ENCODE results near the gene MSS51. TPM values are rescaled to one million over a fixed set of nuclear protein-coding genes. Genes with fewer than 3 reads are reported as not detected.

Gene MSS51
- total and polyA plus RNA-seq, 4 donors = 0.08 to 1.6 (median 0.94) TPM

DNA sequence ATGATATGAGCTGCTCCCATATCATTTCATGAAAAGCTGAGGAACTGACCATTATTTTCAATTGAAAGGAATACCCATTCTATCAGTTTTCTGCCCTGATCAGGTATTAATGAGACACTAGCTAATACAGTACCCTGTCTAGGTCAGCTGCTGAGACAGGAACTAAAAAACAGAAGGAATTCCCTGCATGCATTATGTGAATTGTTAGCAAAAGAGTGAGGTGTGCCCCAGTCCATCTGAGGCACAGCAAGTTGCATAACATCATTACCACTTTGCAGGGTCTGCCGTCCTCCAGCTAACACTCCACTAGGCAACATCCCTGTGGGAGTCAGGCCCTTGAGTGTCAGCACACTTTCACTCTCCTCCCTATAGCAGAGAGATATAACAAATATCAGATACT is 11.1 kb upstream of the MSS51 start (continued):
- TF ChIP-seq, protein P1, sequence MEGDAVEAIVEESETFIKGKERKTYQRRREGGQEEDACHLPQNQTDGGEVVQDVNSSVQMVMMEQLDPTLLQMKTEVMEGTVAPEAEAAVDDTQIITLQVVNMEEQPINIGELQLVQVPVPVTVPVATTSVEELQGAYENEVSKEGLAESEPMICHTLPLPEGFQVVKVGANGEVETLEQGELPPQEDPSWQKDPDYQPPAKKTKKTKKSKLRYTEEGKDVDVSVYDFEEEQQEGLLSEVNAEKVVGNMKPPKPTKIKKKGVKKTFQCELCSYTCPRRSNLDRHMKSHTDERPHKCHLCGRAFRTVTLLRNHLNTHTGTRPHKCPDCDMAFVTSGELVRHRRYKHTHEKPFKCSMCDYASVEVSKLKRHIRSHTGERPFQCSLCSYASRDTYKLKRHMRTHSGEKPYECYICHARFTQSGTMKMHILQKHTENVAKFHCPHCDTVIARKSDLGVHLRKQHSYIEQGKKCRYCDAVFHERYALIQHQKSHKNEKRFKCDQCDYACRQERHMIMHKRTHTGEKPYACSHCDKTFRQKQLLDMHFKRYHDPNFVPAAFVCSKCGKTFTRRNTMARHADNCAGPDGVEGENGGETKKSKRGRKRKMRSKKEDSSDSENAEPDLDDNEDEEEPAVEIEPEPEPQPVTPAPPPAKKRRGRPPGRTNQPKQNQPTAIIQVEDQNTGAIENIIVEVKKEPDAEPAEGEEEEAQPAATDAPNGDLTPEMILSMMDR (IDR thresholded peaks at IDR 0.05; ENCODE audit: low read depth, low read length, missing input control) = no peak
- TF ChIP-seq FOXA1 (IDR thresholded peaks at IDR 0.05) (no peak), HNF4G (IDR thresholded peaks at IDR 0.05) (no peak), HNF4A (conservative IDR thresholded peaks at IDR 0.05) (no peak), RXRA (IDR thresholded peaks at IDR 0.05) (no peak), JUND (IDR thresholded peaks at IDR 0.05) (no peak), RAD21 (IDR thresholded peaks at IDR 0.05) (no peak)

DNA sequence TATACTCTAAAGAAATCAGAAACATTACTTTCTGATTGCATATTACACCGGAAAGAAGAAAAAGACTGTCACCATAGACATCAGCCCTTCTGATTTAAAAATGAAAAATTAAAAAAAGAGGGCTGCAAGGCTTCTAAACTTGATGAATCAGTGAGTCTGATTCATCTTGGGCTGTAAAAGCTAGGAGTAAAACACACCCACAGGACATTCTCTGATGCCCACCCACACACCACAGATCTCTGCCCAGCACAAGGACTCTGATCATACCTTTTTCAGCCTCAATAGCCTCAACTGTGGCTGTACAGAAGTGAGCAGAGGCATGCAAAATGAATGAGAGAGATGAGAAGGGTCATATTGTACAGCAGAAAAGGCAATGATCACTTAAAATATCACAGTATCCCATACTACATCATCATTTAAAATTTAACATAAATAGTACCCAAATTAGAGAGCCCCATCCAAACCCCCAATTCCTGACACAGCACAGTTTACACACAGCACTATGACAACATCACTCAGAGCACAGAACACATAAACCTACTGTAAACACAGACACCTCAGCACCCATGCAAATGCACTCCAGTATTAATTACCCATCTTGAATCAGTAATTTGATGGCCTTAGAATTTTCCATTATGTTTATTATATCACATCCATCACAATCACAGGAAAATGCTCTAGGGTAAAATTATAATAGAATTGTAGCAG is 6.4 kb upstream of the MSS51 start:
- Histone ChIP-seq H3K9me3 (ENCODE audit: control insufficient read depth in 4 of 4, low read length in 3 of 4) (no peaks in the 10 kb centered on the region), H3K4me3 (ENCODE audit: low read depth in 1 of 3, low read length in 3 of 3) (no peak overlapping the region), H3K27ac (ENCODE audit: low read depth in 1 of 2, low read length in 2 of 2) (no peak overlapping the region), H3K36me3 (ENCODE audit: control insufficient read depth in 4 of 4, insufficient read depth in 3 of 4, low read depth in 1 of 4, low read length in 3 of 4) (peaks cover 3 to 22% (median 10%) of the 10 kb centered on the region in 4 donors), H3K9ac (ENCODE audit: low read depth in 1 of 2, low read length in 2 of 2) (no peak overlapping the region), H3K27me3 (ENCODE audit: control insufficient read depth in 4 of 4, insufficient read depth in 4 of 4, low read length in 3 of 4) (no peaks in the 10 kb centered on the region), H3K4me1 (ENCODE audit: control insufficient read depth in 4 of 4, insufficient read depth in 4 of 4, low read length in 3 of 4) (no peaks in the 10 kb centered on the region)
- no peak for DNase-seq (ENCODE audit: low spot score)
- no peak for TF ChIP-seq JUND (IDR thresholded peaks at IDR 0.05)
- TF ChIP-seq, protein P2, sequence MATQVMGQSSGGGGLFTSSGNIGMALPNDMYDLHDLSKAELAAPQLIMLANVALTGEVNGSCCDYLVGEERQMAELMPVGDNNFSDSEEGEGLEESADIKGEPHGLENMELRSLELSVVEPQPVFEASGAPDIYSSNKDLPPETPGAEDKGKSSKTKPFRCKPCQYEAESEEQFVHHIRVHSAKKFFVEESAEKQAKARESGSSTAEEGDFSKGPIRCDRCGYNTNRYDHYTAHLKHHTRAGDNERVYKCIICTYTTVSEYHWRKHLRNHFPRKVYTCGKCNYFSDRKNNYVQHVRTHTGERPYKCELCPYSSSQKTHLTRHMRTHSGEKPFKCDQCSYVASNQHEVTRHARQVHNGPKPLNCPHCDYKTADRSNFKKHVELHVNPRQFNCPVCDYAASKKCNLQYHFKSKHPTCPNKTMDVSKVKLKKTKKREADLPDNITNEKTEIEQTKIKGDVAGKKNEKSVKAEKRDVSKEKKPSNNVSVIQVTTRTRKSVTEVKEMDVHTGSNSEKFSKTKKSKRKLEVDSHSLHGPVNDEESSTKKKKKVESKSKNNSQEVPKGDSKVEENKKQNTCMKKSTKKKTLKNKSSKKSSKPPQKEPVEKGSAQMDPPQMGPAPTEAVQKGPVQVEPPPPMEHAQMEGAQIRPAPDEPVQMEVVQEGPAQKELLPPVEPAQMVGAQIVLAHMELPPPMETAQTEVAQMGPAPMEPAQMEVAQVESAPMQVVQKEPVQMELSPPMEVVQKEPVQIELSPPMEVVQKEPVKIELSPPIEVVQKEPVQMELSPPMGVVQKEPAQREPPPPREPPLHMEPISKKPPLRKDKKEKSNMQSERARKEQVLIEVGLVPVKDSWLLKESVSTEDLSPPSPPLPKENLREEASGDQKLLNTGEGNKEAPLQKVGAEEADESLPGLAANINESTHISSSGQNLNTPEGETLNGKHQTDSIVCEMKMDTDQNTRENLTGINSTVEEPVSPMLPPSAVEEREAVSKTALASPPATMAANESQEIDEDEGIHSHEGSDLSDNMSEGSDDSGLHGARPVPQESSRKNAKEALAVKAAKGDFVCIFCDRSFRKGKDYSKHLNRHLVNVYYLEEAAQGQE (IDR thresholded peaks at IDR 0.05) = no peak
- no peak for TF ChIP-seq YY1 (IDR thresholded peaks at IDR 0.05)
- no peak for TF ChIP-seq TAF1 (conservative IDR thresholded peaks at IDR 0.05)
- TF ChIP-seq, protein P1 (IDR thresholded peaks at IDR 0.05; ENCODE audit: low read depth, low read length, missing input control) = no peak
- TF ChIP-seq NR2F2 (IDR thresholded peaks at IDR 0.05) = no peak
- TF ChIP-seq HNF4G (IDR thresholded peaks at IDR 0.05) = no peak
- no peak for TF ChIP-seq EGR1 (IDR thresholded peaks at IDR 0.05; ENCODE audit: low read depth in 2 of 2)
- TF ChIP-seq FOXA2 (IDR thresholded peaks at IDR 0.05) = no peak
- TF ChIP-seq, protein P3, sequence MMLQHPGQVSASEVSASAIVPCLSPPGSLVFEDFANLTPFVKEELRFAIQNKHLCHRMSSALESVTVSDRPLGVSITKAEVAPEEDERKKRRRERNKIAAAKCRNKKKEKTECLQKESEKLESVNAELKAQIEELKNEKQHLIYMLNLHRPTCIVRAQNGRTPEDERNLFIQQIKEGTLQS (IDR thresholded peaks at IDR 0.05) = no peak
- no peak for TF ChIP-seq GABPA (IDR thresholded peaks at IDR 0.05 in 1 of 2, conservative IDR thresholded peaks at IDR 0.05 in 1 of 2)
- no peak for TF ChIP-seq SP1 (IDR thresholded peaks at IDR 0.05)
- 93% methylated on average over 1 of the region's 1 CpG for WGBS

All from liver (tissue), 9 donors.